Smooth muscle cell (in vitro differentiated cells): ENCODE results near the gene UHRF2. TPM values are rescaled to one million over a fixed set of nuclear protein-coding genes. Genes with fewer than 3 reads are reported as not detected.
"Not testable (repeated sequence)": the region's sequence is repeated elsewhere in the genome, so short reads cannot be mapped to it uniquely, and the experiment has no call there.

ENCODE experiments used
- DNase-seq: peaks from one replicate; lab custom pipeline; 2025; ENCODE audit not compliant: unreplicated experiment; lab: John Stamatoyannopoulos, UW
- H2AFZ ChIP-seq: fragments of 200-600 bp; sonication (generic); 2 replicates; pipeline ENCODE4 v1.6.0; 2016; ENCODE audit warnings: antibody characterized with exemption, low read depth, mild to moderate bottlenecking
- H3F3A ChIP-seq: fragments of 200-600 bp; sonication (generic); 2 replicates; pipeline ENCODE4 v1.6.0; 2017; ENCODE audit warnings: antibody characterized with exemption, low read depth
- H3K27ac ChIP-seq: fragments of 200-600 bp; sonication (generic); 2 replicates; pipeline ENCODE4 v1.5.1; 2016; ENCODE audit warnings: low read depth, mild to moderate bottlenecking
- H3K27me3 ChIP-seq: fragments of 200-600 bp; sonication (generic); 2 replicates; pipeline ENCODE4 v1.6.1; 2016; ENCODE audit warnings: low read depth, mild to moderate bottlenecking
- H3K36me3 ChIP-seq: fragments of 200-600 bp; sonication (generic); 2 replicates; pipeline ENCODE4 v1.5.1; 2016; ENCODE audit warnings: low read depth
- H3K4me1 ChIP-seq: fragments of 200-600 bp; sonication (generic); 2 replicates; pipeline ENCODE4 v1.5.1; 2016; ENCODE audit warnings: low read depth
- H3K4me2 ChIP-seq: fragments of 200-600 bp; sonication (generic); 2 replicates; pipeline ENCODE4 v1.6.0; 2016; ENCODE audit warnings: mild to moderate bottlenecking
- H3K4me3 ChIP-seq: fragments of 200-600 bp; sonication (generic); 2 replicates; pipeline ENCODE4 v1.5.1; 2016; ENCODE audit warnings: mild to moderate bottlenecking
- H3K79me2 ChIP-seq: fragments of 200-600 bp; sonication (generic); 2 replicates; pipeline ENCODE4 v1.6.0; 2016; ENCODE audit warnings: low read depth, mild to moderate bottlenecking
- H3K9ac ChIP-seq: fragments of 200-600 bp; sonication (generic); 2 replicates; pipeline ENCODE4 v1.6.0; 2016; ENCODE audit warnings: low read depth
- H3K9me3 ChIP-seq: fragments of 200-600 bp; sonication (generic); replicated peaks from 2 replicates; pipeline ENCODE4 v1.5.1; 2016; ENCODE audit warnings: low read depth
- H4K20me1 ChIP-seq: fragments of 200-600 bp; sonication (generic); 2 replicates; pipeline ENCODE4 v1.6.0; 2016; ENCODE audit warnings: low read depth
- WGBS: methylation state at CpG from one replicate; pipeline ENCODE4 v1.1.7; 2016; ENCODE audit warnings: low lambda C conversion rate; 5-methylcytosine and 5-hydroxymethylcytosine counted together
- polyA plus RNA-seq: library from polyadenylated mRNA; unstranded; fragments of >200 nt; fragmentation: Nextera tagmentation; extraction: Ambion mirVana; gene quantifications from 2 replicates; pipeline ENCODE4 v1.2.1, GENCODE V29; 2016
- total RNA-seq: library from RNA; depleted of rRNA; stranded (reverse); fragments of >200 nt; gene quantifications from 2 replicates; pipeline ENCODE4 v1.2.3, GENCODE V29; 2014
- TF ChIP-seq, protein P1 (sequence below): fragments of 200-600 bp; sonication (generic); IDR thresholded peaks from 2 replicates; pipeline ENCODE4 v1.5.1; 2017; ENCODE audit warnings: borderline replicate concordance, mild to moderate bottlenecking, antibody characterized with exemption; ENCODE audit not compliant: insufficient read depth, poor library complexity, severe bottlenecking

The UHRF2 gene
- total and polyA plus RNA-seq, 2 experiments from 2014 or later: 15.6 to 54.5 TPM

DNA sequence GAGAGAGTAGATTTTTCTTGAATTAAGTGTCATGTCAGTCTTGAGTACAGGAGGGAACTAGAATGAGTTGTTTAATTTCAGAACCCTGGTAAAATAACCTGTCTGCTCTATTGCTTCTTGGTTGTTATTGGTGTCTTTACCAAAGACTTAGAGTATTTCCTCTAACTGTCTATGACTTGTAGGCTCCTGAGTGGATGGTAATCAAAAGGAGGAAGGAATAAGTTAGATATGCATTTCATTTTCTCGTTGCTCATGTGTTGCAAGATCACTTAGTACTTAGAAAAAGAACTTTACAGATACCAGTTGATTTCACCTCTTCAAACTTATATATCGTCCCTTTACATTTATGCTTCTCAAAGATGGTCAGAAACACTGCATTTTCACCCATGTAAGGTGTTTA, 31.1 kb downstream of the UHRF2 start:
- H3K27ac ChIP-seq: no peak overlapping the region
- H3K79me2 ChIP-seq: peaks cover 93% of the 10 kb centered on the region
- H3K27me3 ChIP-seq: no peaks in the 10 kb centered on the region
- H3F3A ChIP-seq: peaks cover 8% of the 10 kb centered on the region
- no peaks in the 10 kb centered on the region for H3K9me3 ChIP-seq
- no peaks in the 10 kb centered on the region for H3K36me3 ChIP-seq
- no peak overlapping the region for H2AFZ ChIP-seq
- no peak overlapping the region for H3K4me3 ChIP-seq
- H3K4me2 ChIP-seq: no peak overlapping the region
- H3K4me1 ChIP-seq: no peaks in the 10 kb centered on the region
- peaks cover 100% of the 10 kb centered on the region for H4K20me1 ChIP-seq
- TF ChIP-seq, protein P1, sequence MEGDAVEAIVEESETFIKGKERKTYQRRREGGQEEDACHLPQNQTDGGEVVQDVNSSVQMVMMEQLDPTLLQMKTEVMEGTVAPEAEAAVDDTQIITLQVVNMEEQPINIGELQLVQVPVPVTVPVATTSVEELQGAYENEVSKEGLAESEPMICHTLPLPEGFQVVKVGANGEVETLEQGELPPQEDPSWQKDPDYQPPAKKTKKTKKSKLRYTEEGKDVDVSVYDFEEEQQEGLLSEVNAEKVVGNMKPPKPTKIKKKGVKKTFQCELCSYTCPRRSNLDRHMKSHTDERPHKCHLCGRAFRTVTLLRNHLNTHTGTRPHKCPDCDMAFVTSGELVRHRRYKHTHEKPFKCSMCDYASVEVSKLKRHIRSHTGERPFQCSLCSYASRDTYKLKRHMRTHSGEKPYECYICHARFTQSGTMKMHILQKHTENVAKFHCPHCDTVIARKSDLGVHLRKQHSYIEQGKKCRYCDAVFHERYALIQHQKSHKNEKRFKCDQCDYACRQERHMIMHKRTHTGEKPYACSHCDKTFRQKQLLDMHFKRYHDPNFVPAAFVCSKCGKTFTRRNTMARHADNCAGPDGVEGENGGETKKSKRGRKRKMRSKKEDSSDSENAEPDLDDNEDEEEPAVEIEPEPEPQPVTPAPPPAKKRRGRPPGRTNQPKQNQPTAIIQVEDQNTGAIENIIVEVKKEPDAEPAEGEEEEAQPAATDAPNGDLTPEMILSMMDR: no peak
- H3K9ac ChIP-seq: no peak overlapping the region
- 96% methylated on average over 2 of the region's 2 CpGs for WGBS
- no peak for DNase-seq

DNA sequence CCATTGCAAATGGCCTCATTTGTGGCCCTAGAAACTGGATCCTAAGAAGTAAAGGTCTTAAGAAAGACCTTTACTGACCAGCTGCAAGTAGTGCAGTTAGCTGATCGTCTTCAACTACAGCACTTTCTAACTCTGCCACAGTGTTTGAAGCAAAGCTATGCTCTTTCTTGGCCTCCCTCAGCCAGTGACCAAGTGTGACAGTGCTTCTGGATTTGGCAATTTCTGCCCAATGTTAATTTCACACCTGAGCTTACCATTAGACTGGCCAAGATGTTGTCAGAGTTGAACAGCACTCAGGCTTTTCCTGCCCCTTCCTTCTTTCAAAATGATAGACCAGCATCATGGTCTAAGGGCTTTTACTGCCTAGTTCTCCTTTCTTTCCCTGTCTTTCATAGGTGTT, 36.1 kb downstream of the UHRF2 start:
- TF ChIP-seq, protein P1: no peak
- H3K4me3 ChIP-seq: no peak overlapping the region
- no peak overlapping the region for H2AFZ ChIP-seq
- H3K9ac ChIP-seq: no peak overlapping the region
- H3K9me3 ChIP-seq: no peaks in the 10 kb centered on the region
- H3K79me2 ChIP-seq: peaks cover 93% of the 10 kb centered on the region
- WGBS: 85% methylated on average over 1 of the region's 1 CpG
- H3K4me2 ChIP-seq: no peak overlapping the region
- H3K4me1 ChIP-seq: no peaks in the 10 kb centered on the region
- peaks cover 100% of the 10 kb centered on the region for H4K20me1 ChIP-seq
- no peaks in the 10 kb centered on the region for H3K36me3 ChIP-seq
- H3K27me3 ChIP-seq: no peaks in the 10 kb centered on the region
- DNase-seq: no peak
- no peak overlapping the region for H3K27ac ChIP-seq
- H3F3A ChIP-seq: peaks cover 13% of the 10 kb centered on the region

DNA sequence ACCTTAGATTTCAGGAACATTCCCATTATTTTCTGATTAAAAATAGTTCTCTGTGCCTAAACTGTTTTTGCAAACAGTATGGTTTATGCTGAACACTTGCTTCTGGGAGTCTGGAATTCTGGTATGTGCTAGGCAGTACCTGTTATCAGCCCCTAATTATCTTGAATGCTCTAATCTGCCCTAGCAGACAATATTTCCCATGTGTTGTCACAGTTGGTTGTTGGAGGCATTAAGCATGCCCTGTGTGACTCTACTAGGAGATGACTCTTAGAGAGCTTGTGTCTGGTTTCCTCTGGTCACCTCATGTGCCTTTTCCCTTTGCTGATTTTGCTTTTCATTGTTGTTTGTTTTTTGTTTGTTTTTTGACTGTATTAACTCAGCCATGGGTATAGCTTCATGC, 36.6 kb downstream of the UHRF2 start:
- no peak overlapping the region for H2AFZ ChIP-seq
- H3K36me3 ChIP-seq: no peaks in the 10 kb centered on the region
- peaks cover 13% of the 10 kb centered on the region for H3F3A ChIP-seq
- H3K9me3 ChIP-seq: no peaks in the 10 kb centered on the region
- no peak overlapping the region for H3K4me2 ChIP-seq
- no peak overlapping the region for H3K9ac ChIP-seq
- no peak overlapping the region for H3K4me3 ChIP-seq
- peaks cover 93% of the 10 kb centered on the region for H3K79me2 ChIP-seq
- H4K20me1 ChIP-seq: peaks cover 100% of the 10 kb centered on the region
- TF ChIP-seq, protein P1: no peak
- no peaks in the 10 kb centered on the region for H3K27me3 ChIP-seq
- no peaks in the 10 kb centered on the region for H3K4me1 ChIP-seq
- no peak overlapping the region for H3K27ac ChIP-seq
- DNase-seq: no peak

DNA sequence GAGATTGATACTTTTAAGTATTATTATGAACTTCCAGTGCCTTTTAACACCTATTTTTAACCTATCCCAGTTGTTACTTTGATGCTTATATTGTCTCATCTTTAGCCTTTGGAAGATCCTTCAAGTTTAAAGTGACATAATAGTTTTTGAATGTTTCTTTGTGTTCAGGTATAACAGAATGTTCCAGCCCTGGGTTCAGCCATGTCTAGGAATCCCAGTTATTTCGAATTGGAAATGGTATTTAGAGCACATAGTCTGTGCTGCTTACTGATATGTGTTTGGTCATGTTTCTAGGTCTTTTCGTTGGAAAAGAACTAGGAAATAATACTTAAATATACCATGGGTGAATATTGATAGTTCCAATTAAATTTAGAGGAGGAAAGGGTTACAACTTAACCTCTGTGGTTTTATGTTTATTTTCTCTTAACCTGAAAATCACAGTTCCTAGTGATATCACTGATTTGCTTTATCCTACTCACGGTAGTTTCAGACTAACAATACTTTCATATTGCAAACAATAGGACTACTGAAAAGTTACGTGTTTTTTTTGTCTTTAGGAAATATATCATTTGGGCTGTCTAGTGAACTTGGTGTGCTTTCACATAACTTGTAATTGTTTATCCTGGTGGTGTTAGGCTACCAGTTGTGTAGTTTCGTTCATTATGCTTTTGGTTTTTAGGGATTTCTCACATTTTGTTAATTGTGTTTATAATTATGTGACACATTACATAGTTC, 37.8 kb downstream of the UHRF2 start:
- Histone ChIP-seq H4K20me1 (peaks cover 100% of the 10 kb centered on the region), H3K9me3 (no peaks in the 10 kb centered on the region), H3K27me3 (no peaks in the 10 kb centered on the region), H3K9ac (no peak overlapping the region), H3K4me3 (no peak overlapping the region), H3K4me2 (no peak overlapping the region), H3K79me2 (peaks cover 93% of the 10 kb centered on the region), H3K27ac (no peak overlapping the region), H3K4me1 (no peaks in the 10 kb centered on the region), H2AFZ (no peak overlapping the region), H3K36me3 (no peaks in the 10 kb centered on the region), H3F3A (peaks cover 13% of the 10 kb centered on the region)
- WGBS: 92% methylated on average over 5 of the region's 5 CpGs
- TF ChIP-seq, protein P1: no peak
- no peak for DNase-seq

DNA sequence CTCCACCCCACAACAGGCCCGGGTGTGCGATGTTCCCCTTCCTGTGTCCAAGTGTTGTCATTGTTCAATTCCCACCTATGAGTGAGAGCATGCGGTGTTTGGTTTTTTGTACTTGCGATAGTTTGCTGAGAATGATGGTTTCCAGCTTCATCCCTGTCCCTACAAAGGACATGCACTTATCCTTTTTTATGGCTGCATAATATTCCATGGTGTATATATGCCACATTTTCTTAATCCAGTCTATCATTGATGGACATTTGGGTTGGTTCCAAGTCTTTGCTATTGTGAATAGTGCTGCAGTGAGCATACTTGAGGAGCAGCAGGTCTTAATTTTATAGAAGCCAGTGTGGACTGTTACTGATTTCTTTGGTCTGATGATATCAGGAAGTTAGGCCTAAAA, 42.3 kb downstream of the UHRF2 start:
- H3F3A ChIP-seq, H3K4me1 ChIP-seq, H3K9me3 ChIP-seq, H3K36me3 ChIP-seq, H3K4me2 ChIP-seq, H3K27me3 ChIP-seq, H2AFZ ChIP-seq, H3K9ac ChIP-seq, H3K4me3 ChIP-seq, H3K27ac ChIP-seq, DNase-seq: not testable (repeated sequence)
- peaks cover 100% of the 10 kb centered on the region for H4K20me1 ChIP-seq
- WGBS: 100% methylated on average over 4 of the region's 4 CpGs
- H3K79me2 ChIP-seq: peaks cover 99% of the 10 kb centered on the region

DNA sequence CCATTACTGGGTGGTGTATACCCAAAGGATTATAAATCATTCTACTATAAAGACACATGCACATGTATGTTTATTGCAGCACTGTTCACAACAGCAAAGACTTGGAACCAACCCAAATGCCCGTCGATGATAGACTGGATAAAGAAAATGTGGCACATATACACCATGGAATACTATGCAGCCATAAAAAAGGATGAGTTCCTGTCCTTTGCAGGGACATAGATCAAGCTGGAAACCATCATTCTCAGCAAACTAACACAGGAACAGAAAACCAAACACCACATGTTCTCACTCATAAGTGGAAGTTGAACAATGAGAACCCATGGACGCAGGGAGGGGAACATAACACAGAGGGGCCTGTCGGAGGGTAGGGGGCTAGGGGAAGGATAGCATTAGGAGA, 45.7 kb downstream of the UHRF2 start:
- 97% methylated on average over 4 of the region's 4 CpGs for WGBS
- H3K36me3 ChIP-seq: not testable (repeated sequence)
- H3K79me2 ChIP-seq: peaks cover 75% of the 10 kb centered on the region

More for the DNA sequence above, 45.7 kb downstream of the UHRF2 start:
- not testable (repeated sequence) for H3K27ac ChIP-seq, H3K27me3 ChIP-seq, H3F3A ChIP-seq, H2AFZ ChIP-seq, H3K4me1 ChIP-seq, DNase-seq, H3K9ac ChIP-seq, H3K4me3 ChIP-seq, H3K4me2 ChIP-seq, H3K9me3 ChIP-seq
- H4K20me1 ChIP-seq: peaks cover 98% of the 10 kb centered on the region
